Anterior cingulate cortex (tissue), 58 donors: Measurements from ENCODE around the gene JAKMIP1.
"Not testable (repeated sequence)": the region's sequence is repeated elsewhere in the genome, so short reads cannot be mapped to it uniquely, and the experiment has no call there.

ENCODE experiments used
- DNase-seq, 58 donors: peaks; one replicate each; lab custom pipeline; 2025; lab: John Stamatoyannopoulos, UW

The JAKMIP1 gene

GRCh38 chr4:6229671-6230501 is 29.5 kb upstream of the JAKMIP1 start:
- DNase-seq = no peak

GRCh38 chr4:6229095-6229494 is 28.7 kb upstream of the JAKMIP1 start:
- DNase-seq = peak in 49 of 58 donors; percentile 15 to 82 (median 60)

- peak in 4 of 58 donors; percentile 23 to 64 (median 41) for DNase-seq
These were observed 28.1 kb upstream of the JAKMIP1 start for GRCh38 chr4:6228158-6229067.

- DNase-seq = no peak
These were observed 27.2 kb upstream of the JAKMIP1 start for GRCh38 chr4:6227412-6228157.

- DNase-seq = no peak
These were observed 26.2 kb upstream of the JAKMIP1 start for GRCh38 chr4:6226506-6226905.

GRCh38 chr4:6225469-6225868 is 25.1 kb upstream of the JAKMIP1 start:
- DNase-seq = no peak

GRCh38 chr4:6224735-6225134 is 24.4 kb upstream of the JAKMIP1 start:
- peak in 2 of 58 donors; percentile 21 to 38 for DNase-seq

GRCh38 chr4:6222761-6223292 is 22.5 kb upstream of the JAKMIP1 start:
- DNase-seq = peak in 30 of 58 donors; percentile 9 to 72 (median 26)

- peak in 52 of 58 donors; percentile 24 to 84 (median 68) for DNase-seq
These were observed 21.8 kb upstream of the JAKMIP1 start for GRCh38 chr4:6221851-6222760.

- peak in 12 of 58 donors; percentile 11 to 64 (median 32) for DNase-seq
These were observed 21.0 kb upstream of the JAKMIP1 start for GRCh38 chr4:6221301-6221850.

GRCh38 chr4:6217716-6218381 is 17.5 kb upstream of the JAKMIP1 start:
- DNase-seq = no peak

GRCh38 chr4:6216588-6216987 is 16.2 kb upstream of the JAKMIP1 start:
- DNase-seq = no peak

- DNase-seq = no peak
These were observed 9.6 kb upstream of the JAKMIP1 start for GRCh38 chr4:6209921-6210320.

GRCh38 chr4:6209291-6209690 is 8.9 kb upstream of the JAKMIP1 start:
- DNase-seq = not testable (repeated sequence)

GRCh38 chr4:6208416-6208815 is 8.1 kb upstream of the JAKMIP1 start:
- DNase-seq = no peak

GRCh38 chr4:6207602-6208001 is 7.3 kb upstream of the JAKMIP1 start:
- no peak for DNase-seq

GRCh38 chr4:6206771-6207290 is 6.5 kb upstream of the JAKMIP1 start:
- DNase-seq = no peak

- DNase-seq = no peak
These were observed 5.6 kb upstream of the JAKMIP1 start for GRCh38 chr4:6205973-6206372.
